Measurements from ENCODE around the gene SLC13A4. TPM values are rescaled to one million over a fixed set of nuclear protein-coding genes. Genes with fewer than 3 reads are reported as not detected.

Gene SLC13A4
- total RNA-seq, 5 donors from 2014 or later (not counting 1 experiment from before 2014, with no cell fraction given) = not detected

- H3K4me3 Mint-ChIP-seq = no peak overlapping the region
- Histone ChIP-seq H3K36me3 (ENCODE audit: control insufficient read depth in 2 of 2, extremely low read depth in 1 of 2, insufficient read depth in 1 of 2, low read length in 1 of 2) (no peaks in the 10 kb centered on the region), H3K9me3 (no peaks in the 10 kb centered on the region), H3K4me3 (ENCODE audit: control insufficient read depth in 1 of 2, extremely low read depth in 1 of 2, low read length in 1 of 2) (no peak overlapping the region), H3K27ac (ENCODE audit: low read length) (no peak overlapping the region), H3K27me3 (replicated peaks in 1 of 2; ENCODE audit: control insufficient read depth in 2 of 2, extremely low read depth in 1 of 2, insufficient read depth in 2 of 2, low read length in 1 of 2) (peaks cover 3 to 12% of the 10 kb centered on the region in 2 experiments), H3K4me1 (ENCODE audit: control insufficient read depth in 1 of 2, extremely low read depth in 1 of 2, insufficient read depth in 2 of 2, low read length in 2 of 2) (no peaks in the 10 kb centered on the region)
- CTCF ChIA-PET = no interaction called here
- no peaks in the 10 kb centered on the region for H3K9me3 Mint-ChIP-seq
- DNase-seq (no peak), ATAC-seq (replicated peaks in 1 of 4) (no peak)
- H3K36me3 Mint-ChIP-seq = no peaks in the 10 kb centered on the region
- POLR2A ChIA-PET = no interaction called here
- peaks cover 34 to 39% of the 10 kb centered on the region in 2 donors for H3K27me3 Mint-ChIP-seq
- no peak overlapping the region for H3K27ac Mint-ChIP-seq
- H3K4me1 Mint-ChIP-seq = no peaks in the 10 kb centered on the region
- 100% methylated on average over 2 of the region's 2 CpGs for WGBS (ENCODE audit: insufficient coverage)
Measured at GRCh38 chr7:135763261-135763660, 35.3 kb upstream of the SLC13A4 start.

GRCh38 chr7:135761751-135762488 lies 33.9 kb upstream of the SLC13A4 start:
- POLR2A ChIA-PET = no interaction called here
- WGBS (ENCODE audit: insufficient coverage) = 71% methylated on average over 3 of the region's 10 CpGs
- no peaks in the 10 kb centered on the region for H3K9me3 Mint-ChIP-seq
- no peaks in the 10 kb centered on the region for H3K36me3 Mint-ChIP-seq
- CTCF ChIA-PET = no interaction called here
- ATAC-seq (replicated peaks in 1 of 4) = no peak
- H3K27me3 ChIP-seq (replicated peaks in 1 of 2; ENCODE audit: control insufficient read depth in 2 of 2, extremely low read depth in 1 of 2, insufficient read depth in 2 of 2, low read length in 1 of 2) = peaks cover 3 to 14% of the 10 kb centered on the region in 2 experiments
- H3K4me1 ChIP-seq (ENCODE audit: control insufficient read depth in 1 of 2, extremely low read depth in 1 of 2, insufficient read depth in 2 of 2, low read length in 2 of 2) = no peaks in the 10 kb centered on the region
- H3K9me3 ChIP-seq = no peaks in the 10 kb centered on the region
- H3K36me3 ChIP-seq (ENCODE audit: control insufficient read depth in 2 of 2, extremely low read depth in 1 of 2, insufficient read depth in 1 of 2, low read length in 1 of 2) = no peaks in the 10 kb centered on the region
- no peak for DNase-seq
- H3K4me3 Mint-ChIP-seq = no peak overlapping the region
- H3K27ac Mint-ChIP-seq = no peak overlapping the region
- H3K4me3 ChIP-seq (ENCODE audit: control insufficient read depth in 1 of 2, extremely low read depth in 1 of 2, low read length in 1 of 2) = no peak overlapping the region
- peaks cover 34 to 40% of the 10 kb centered on the region in 2 donors for H3K27me3 Mint-ChIP-seq
- no peaks in the 10 kb centered on the region for H3K4me1 Mint-ChIP-seq
- H3K27ac ChIP-seq (ENCODE audit: low read length) = no peak overlapping the region

- Histone ChIP-seq H3K27me3 (replicated peaks in 1 of 2; ENCODE audit: control insufficient read depth in 2 of 2, extremely low read depth in 1 of 2, insufficient read depth in 2 of 2, low read length in 1 of 2) (peaks cover 0 to 18% of the 10 kb centered on the region in 2 experiments), H3K9me3 (no peaks in the 10 kb centered on the region), H3K36me3 (ENCODE audit: control insufficient read depth in 2 of 2, extremely low read depth in 1 of 2, insufficient read depth in 1 of 2, low read length in 1 of 2) (no peaks in the 10 kb centered on the region), H3K4me1 (ENCODE audit: control insufficient read depth in 1 of 2, extremely low read depth in 1 of 2, insufficient read depth in 2 of 2, low read length in 2 of 2) (no peaks in the 10 kb centered on the region), H3K4me3 (ENCODE audit: control insufficient read depth in 1 of 2, extremely low read depth in 1 of 2, low read length in 1 of 2) (no peak overlapping the region), H3K27ac (ENCODE audit: low read length) (no peak overlapping the region)
- Mint-ChIP-seq H3K4me1 (no peaks in the 10 kb centered on the region), H3K36me3 (no peaks in the 10 kb centered on the region), H3K4me3 (no peak overlapping the region), H3K27ac (no peak overlapping the region), H3K9me3 (no peaks in the 10 kb centered on the region), H3K27me3 (peaks cover 30 to 45% of the 10 kb centered on the region in 2 donors)
- ChIA-PET POLR2A (no interaction called here), CTCF (no interaction called here)
- DNase-seq (no peak), ATAC-seq (replicated peaks in 1 of 4) (no peak)
- WGBS (ENCODE audit: insufficient coverage) = 78% methylated on average over 3 of the region's 4 CpGs
Measured at GRCh38 chr7:135759532-135759931, 31.5 kb upstream of the SLC13A4 start.

GRCh38 chr7:135758531-135758932 lies 30.5 kb upstream of the SLC13A4 start:
- WGBS (ENCODE audit: insufficient coverage) = 62% methylated on average over 3 of the region's 5 CpGs
- ChIA-PET POLR2A (no interaction called here), CTCF (no interaction called here)
- ATAC-seq (replicated peaks in 1 of 4) (no peak), DNase-seq (no peak)
- Histone ChIP-seq H3K4me3 (ENCODE audit: control insufficient read depth in 1 of 2, extremely low read depth in 1 of 2, low read length in 1 of 2) (no peak overlapping the region), H3K36me3 (ENCODE audit: control insufficient read depth in 2 of 2, extremely low read depth in 1 of 2, insufficient read depth in 1 of 2, low read length in 1 of 2) (no peaks in the 10 kb centered on the region), H3K27me3 (replicated peaks in 1 of 2; ENCODE audit: control insufficient read depth in 2 of 2, extremely low read depth in 1 of 2, insufficient read depth in 2 of 2, low read length in 1 of 2) (peaks cover 0 to 21% of the 10 kb centered on the region in 2 experiments), H3K9me3 (no peaks in the 10 kb centered on the region), H3K27ac (ENCODE audit: low read length) (no peak overlapping the region), H3K4me1 (ENCODE audit: control insufficient read depth in 1 of 2, extremely low read depth in 1 of 2, insufficient read depth in 2 of 2, low read length in 2 of 2) (no peaks in the 10 kb centered on the region)
- no peaks in the 10 kb centered on the region for H3K36me3 Mint-ChIP-seq
- H3K9me3 Mint-ChIP-seq = no peaks in the 10 kb centered on the region
- H3K4me3 Mint-ChIP-seq = no peak overlapping the region
- no peaks in the 10 kb centered on the region for H3K4me1 Mint-ChIP-seq
- no peak overlapping the region for H3K27ac Mint-ChIP-seq
- H3K27me3 Mint-ChIP-seq = peaks cover 35 to 41% of the 10 kb centered on the region in 2 donors

- CTCF ChIA-PET = no interaction called here
- WGBS (ENCODE audit: insufficient coverage) = 70% methylated on average over 2 of the region's 8 CpGs
- H3K27me3 Mint-ChIP-seq = peaks cover 36 to 41% of the 10 kb centered on the region in 2 donors
Measured at GRCh38 chr7:135757719-135758411, 29.9 kb upstream of the SLC13A4 start.

GRCh38 chr7:135756191-135756590 lies 28.2 kb upstream of the SLC13A4 start:
- 20% methylated on average over 5 of the region's 5 CpGs for WGBS (ENCODE audit: insufficient coverage)
- Histone ChIP-seq H3K27me3 (replicated peaks in 1 of 2; ENCODE audit: control insufficient read depth in 2 of 2, extremely low read depth in 1 of 2, insufficient read depth in 2 of 2, low read length in 1 of 2) (peaks cover 0 to 22% of the 10 kb centered on the region in 2 experiments), H3K9me3 (no peaks in the 10 kb centered on the region), H3K36me3 (ENCODE audit: control insufficient read depth in 2 of 2, extremely low read depth in 1 of 2, insufficient read depth in 1 of 2, low read length in 1 of 2) (no peaks in the 10 kb centered on the region), H3K4me3 (ENCODE audit: control insufficient read depth in 1 of 2, extremely low read depth in 1 of 2, low read length in 1 of 2) (no peak overlapping the region), H3K27ac (ENCODE audit: low read length) (no peak overlapping the region), H3K4me1 (ENCODE audit: control insufficient read depth in 1 of 2, extremely low read depth in 1 of 2, insufficient read depth in 2 of 2, low read length in 2 of 2) (no peaks in the 10 kb centered on the region)
- ChIA-PET CTCF (no interaction called here), POLR2A (no interaction called here)
- no peak for ATAC-seq (replicated peaks in 1 of 4)
- no peaks in the 10 kb centered on the region for H3K4me1 Mint-ChIP-seq
- no peaks in the 10 kb centered on the region for H3K9me3 Mint-ChIP-seq
- DNase-seq = no peak
- no peaks in the 10 kb centered on the region for H3K36me3 Mint-ChIP-seq
- H3K27me3 Mint-ChIP-seq = peaks cover 30 to 36% of the 10 kb centered on the region in 2 donors
- no peak overlapping the region for H3K27ac Mint-ChIP-seq
- H3K4me3 Mint-ChIP-seq = no peak overlapping the region

More at GRCh38 chr7:135757719-135758411, 29.9 kb upstream of the SLC13A4 start:
- Mint-ChIP-seq H3K36me3 (no peaks in the 10 kb centered on the region), H3K4me3 (no peak overlapping the region), H3K9me3 (no peaks in the 10 kb centered on the region), H3K4me1 (no peaks in the 10 kb centered on the region), H3K27ac (no peak overlapping the region)
- Histone ChIP-seq H3K36me3 (ENCODE audit: control insufficient read depth in 2 of 2, extremely low read depth in 1 of 2, insufficient read depth in 1 of 2, low read length in 1 of 2) (no peaks in the 10 kb centered on the region), H3K9me3 (no peaks in the 10 kb centered on the region), H3K4me3 (ENCODE audit: control insufficient read depth in 1 of 2, extremely low read depth in 1 of 2, low read length in 1 of 2) (no peak overlapping the region), H3K27me3 (replicated peaks in 1 of 2; ENCODE audit: control insufficient read depth in 2 of 2, extremely low read depth in 1 of 2, insufficient read depth in 2 of 2, low read length in 1 of 2) (peaks cover 0 to 25% of the 10 kb centered on the region in 2 experiments), H3K27ac (ENCODE audit: low read length) (no peak overlapping the region), H3K4me1 (ENCODE audit: control insufficient read depth in 1 of 2, extremely low read depth in 1 of 2, insufficient read depth in 2 of 2, low read length in 2 of 2) (no peaks in the 10 kb centered on the region)
- ATAC-seq (replicated peaks in 1 of 4) (no peak), DNase-seq (no peak)
- POLR2A ChIA-PET = no interaction called here

Measured in T-cell (primary cell).